Measurements from ENCODE around the gene AVL9.

GRCh38 chr7:32586291-32587221, 91.3 kb downstream of the AVL9 start:
- TF ChIP-seq GATA2 (IDR thresholded peaks at IDR 0.05; ENCODE audit: low read depth, low read length) = no peak
- TF ChIP-seq GATA3 (IDR thresholded peaks at IDR 0.05; ENCODE audit: low read depth, low read length) = no peak

All from SH-SY5Y (cell line).